H9 (cell line): ENCODE data around the gene FAM193B. TPM values are rescaled to one million over a fixed set of nuclear protein-coding genes. Genes with fewer than 3 reads are reported as not detected.

Experiments used
- DNase-seq: peaks from one replicate; pipeline ENCODE4 v3.0.0-alpha.2; 2017
- H2AFZ ChIP-seq: one replicate; pipeline ENCODE4 v1.6.1; 2013; ENCODE audit warnings: mild to moderate bottlenecking, low read length, control low read depth, moderate library complexity
- H2AK5ac ChIP-seq: 2 replicates; pipeline ENCODE4 v1.6.1; 2013; ENCODE audit warnings: low read length, control low read depth, mixed read lengths; ENCODE audit not compliant: insufficient read length
- H2BK120ac ChIP-seq: one replicate; pipeline ENCODE4 v1.6.1; 2013; ENCODE audit warnings: low read depth, mild to moderate bottlenecking, low read length, control low read depth, inconsistent platforms; ENCODE audit not compliant: poor library complexity, severe bottlenecking
- H2BK12ac ChIP-seq: 2 replicates; pipeline ENCODE4 v1.6.1; 2013; ENCODE audit warnings: low read length, control low read depth, mixed read lengths, low read depth; ENCODE audit not compliant: insufficient read length
- H2BK15ac ChIP-seq: 2 replicates; pipeline ENCODE4 v1.6.1; 2013; ENCODE audit warnings: low read depth, low read length, control low read depth
- H2BK20ac ChIP-seq: one replicate; pipeline ENCODE4 v1.6.1; 2013; ENCODE audit warnings: low read depth, mild to moderate bottlenecking, low read length, control low read depth, inconsistent platforms; ENCODE audit not compliant: poor library complexity, severe bottlenecking
- H2BK5ac ChIP-seq: 2 replicates; pipeline ENCODE4 v1.6.1; 2013; ENCODE audit warnings: low read length, control low read depth, mixed read lengths; ENCODE audit not compliant: insufficient read length
- H3K14ac ChIP-seq: 2 replicates; pipeline ENCODE4 v1.6.1; 2013; ENCODE audit warnings: low read length, control low read depth; ENCODE audit not compliant: insufficient read depth
- H3K18ac ChIP-seq: 2 replicates; pipeline ENCODE4 v1.6.1; 2013; ENCODE audit warnings: low read depth, mild to moderate bottlenecking, mixed read lengths, low read length, control low read depth; ENCODE audit not compliant: insufficient read length
- H3K23ac ChIP-seq: 2 replicates; pipeline ENCODE4 v1.6.1; 2013; ENCODE audit warnings: low read length, control low read depth, mixed read lengths, low read depth; ENCODE audit not compliant: insufficient read length
- H3K23me2 ChIP-seq: 2 replicates; pipeline ENCODE4 v1.6.1; 2013; ENCODE audit warnings: low read depth, mild to moderate bottlenecking, mixed read lengths, low read length, control low read depth; ENCODE audit not compliant: insufficient read length, poor library complexity, severe bottlenecking
- H3K27ac ChIP-seq: 2 replicates; pipeline ENCODE4 v1.5.1; 2013; ENCODE audit warnings: low read length, control low read depth, mixed read lengths, low read depth; ENCODE audit not compliant: insufficient read length
- H3K27me3 ChIP-seq: 2 replicates; pipeline ENCODE4 v1.6.1; 2013; ENCODE audit warnings: low read length, control low read depth, inconsistent platforms; ENCODE audit not compliant: insufficient read depth
- H3K4ac ChIP-seq: 2 replicates; pipeline ENCODE4 v1.6.1; 2013; ENCODE audit warnings: low read depth, mild to moderate bottlenecking, control low read depth, inconsistent platforms, low read length, moderate library complexity
- H3K4me1 ChIP-seq: 2 replicates; pipeline ENCODE4 v1.6.1; 2013; ENCODE audit warnings: low read length, control low read depth, inconsistent platforms; ENCODE audit not compliant: insufficient read depth
- H3K4me2 ChIP-seq: 2 replicates; pipeline ENCODE4 v1.6.1; 2013; ENCODE audit warnings: low read length, control low read depth, mixed read lengths; ENCODE audit not compliant: insufficient read length, insufficient read depth
- H3K56ac ChIP-seq: 2 replicates; pipeline ENCODE4 v1.6.1; 2013; ENCODE audit warnings: low read depth, mild to moderate bottlenecking, mixed read lengths, low read length, control low read depth; ENCODE audit not compliant: insufficient read length
- H3K79me1 ChIP-seq: 2 replicates; pipeline ENCODE4 v1.6.1; 2013; ENCODE audit warnings: low read depth, mild to moderate bottlenecking, moderate library complexity, low read length, control low read depth, inconsistent platforms; ENCODE audit not compliant: insufficient read depth, poor library complexity, severe bottlenecking
- H3K79me2 ChIP-seq: 2 replicates; pipeline ENCODE4 v1.6.1; 2013; ENCODE audit warnings: low read length, control low read depth, inconsistent platforms; ENCODE audit not compliant: insufficient read depth
- H3K9ac ChIP-seq: 2 replicates; pipeline ENCODE4 v1.6.1; 2013; ENCODE audit warnings: low read length, control low read depth, mixed read lengths; ENCODE audit not compliant: insufficient read length; ENCODE audit errors: extremely low read depth
- H3K9me3 ChIP-seq: one replicate; pipeline ENCODE4 v1.6.1; 2013; ENCODE audit warnings: low read depth, low read length, inconsistent platforms; ENCODE audit not compliant: control insufficient read depth
- H3T11ph ChIP-seq: one replicate; pipeline ENCODE4 v1.6.1; 2013; ENCODE audit warnings: mild to moderate bottlenecking, low read length, control low read depth, inconsistent platforms
- H4K20me1 ChIP-seq: one replicate; pipeline ENCODE4 v1.6.1; 2013; ENCODE audit not compliant: control insufficient read depth, insufficient read length, insufficient read depth
- H4K5ac ChIP-seq: 2 replicates; pipeline ENCODE4 v1.6.1; 2013; ENCODE audit warnings: low read depth, mild to moderate bottlenecking, mixed read lengths, low read length, control low read depth; ENCODE audit not compliant: insufficient read length
- H4K8ac ChIP-seq: replicated peaks from 2 replicates; pipeline ENCODE4 v1.6.1; 2013; ENCODE audit warnings: low read length, control low read depth, mixed read lengths, low read depth; ENCODE audit not compliant: insufficient read length
- H4K91ac ChIP-seq: 2 replicates; pipeline ENCODE4 v1.6.1; 2013; ENCODE audit warnings: low read depth, mild to moderate bottlenecking, moderate library complexity, mixed read lengths, low read length, control low read depth; ENCODE audit not compliant: insufficient read length
- H3K27ac Mint-ChIP-seq, 3 experiments: 2 replicates in 2 of 3; 3 replicates in 1 of 3; pipeline ENCODE4 v1.8.0; 2020 to 2021; ENCODE audit warnings: mixed read lengths in 3 of 3, mild to moderate bottlenecking in 1 of 3, moderate library complexity in 1 of 3
- H3K27me3 Mint-ChIP-seq: 2 replicates; pipeline ENCODE4 v1.8.0; 2021; ENCODE audit warnings: low read depth, mild to moderate bottlenecking, moderate library complexity, mixed read lengths
- H3K36me3 Mint-ChIP-seq, 3 experiments: 2 replicates in 2 of 3; 3 replicates in 1 of 3; pipeline ENCODE4 v1.8.0; 2020 to 2021; ENCODE audit warnings: low read depth in 3 of 3, mixed read lengths in 3 of 3; ENCODE audit not compliant: insufficient read depth in 1 of 3
- H3K4me1 Mint-ChIP-seq, 2 experiments: 2 replicates each; pipeline ENCODE4 v1.8.0; 2020; ENCODE audit warnings: mixed read lengths in 2 of 2
- H3K4me3 Mint-ChIP-seq, 2 experiments: 2 replicates in 1 of 2; 3 replicates in 1 of 2; pipeline ENCODE4 v1.8.0; 2020 to 2021; ENCODE audit warnings: mild to moderate bottlenecking in 2 of 2, mixed read lengths in 2 of 2, moderate library complexity in 1 of 2
- H3K9me3 Mint-ChIP-seq, 2 experiments: 2 replicates in 1 of 2; 3 replicates in 1 of 2; pipeline ENCODE4 v1.8.0; 2020; ENCODE audit warnings: mild to moderate bottlenecking in 2 of 2, mixed read lengths in 2 of 2, moderate library complexity in 1 of 2
- CTCF ChIP-seq: fragments of 200-600 bp; sonication (generic); conservative IDR thresholded peaks from 3 replicates; pipeline ENCODE4 v1.8.0; 2021; ENCODE audit warnings: antibody characterized with exemption, mild to moderate bottlenecking
- WGBS: extraction: QIAGEN DNeasy Blood & Tissue Kit; methylation state at CpG from one replicate; pipeline ENCODE4 v1.1.7; 2013; ENCODE audit warnings: missing lambda C conversion rate, low lambda C conversion rate, mixed read lengths; ENCODE audit not compliant: insufficient read length; ENCODE audit errors: extremely low coverage; 5-methylcytosine and 5-hydroxymethylcytosine counted together
- total RNA-seq: library from RNA; stranded (reverse); gene quantifications from 2 replicates; pipeline ENCODE4 v1.2.1, GENCODE V29; 2021

Gene FAM193B
- total RNA-seq, 1 experiment from 2014 or later = 71.5 TPM

GRCh38 chr5:177475563-177476427, 78.6 kb downstream of the FAM193B start:
- TF ChIP-seq CTCF = no peak
- peaks cover 34 to 51% of the 10 kb centered on the region in 2 experiments for H3K4me1 Mint-ChIP-seq

More at GRCh38 chr5:177475563-177476427, 78.6 kb downstream of the FAM193B start:
- H3K27me3 Mint-ChIP-seq = no peaks in the 10 kb centered on the region; the same call in 1 of the 2 replicates
- Histone ChIP-seq H4K5ac (no peak overlapping the region), H3K9me3 (no peaks in the 10 kb centered on the region), H3K79me2 (peaks cover 17% of the 10 kb centered on the region; the same call in 1 of the 2 replicates), H3K27ac (no peak overlapping the region), H3K27me3 (no peaks in the 10 kb centered on the region), H3K4me2 (no peak overlapping the region), H2BK12ac (no peak overlapping the region), H3K14ac (no peak overlapping the region), H2AK5ac (no peak overlapping the region), H3T11ph (no peak overlapping the region), H3K9ac (no peak overlapping the region), H2AFZ (no peak overlapping the region), H4K8ac (no peak overlapping the region), H3K79me1 (no peaks in the 10 kb centered on the region), H3K23ac (no peak overlapping the region), H3K18ac (no peak overlapping the region), H2BK5ac (no peak overlapping the region), H4K91ac (no peak overlapping the region), H4K20me1 (no peaks in the 10 kb centered on the region), H3K4ac (no peak overlapping the region), H2BK120ac (no peak overlapping the region), H3K4me1 (peaks cover 17% of the 10 kb centered on the region; the same call in 1 of the 2 replicates), H2BK20ac (no peak overlapping the region), H2BK15ac (no peak overlapping the region), H3K56ac (no peak overlapping the region), H3K23me2 (peaks cover 4% of the 10 kb centered on the region)
- no peaks in the 10 kb centered on the region for H3K9me3 Mint-ChIP-seq
- H3K36me3 Mint-ChIP-seq = peaks cover 14 to 28% (median 27%) of the 10 kb centered on the region in 3 experiments
- peak overlapping the region in 1 of 2 experiments; percentile 4; a peak in 1 of 5 replicates for H3K4me3 Mint-ChIP-seq
- no CpG with 5 or more reads among the region's 11 CpGs for WGBS
- DNase-seq = no peak
- H3K27ac Mint-ChIP-seq = peak overlapping the region in 2 of 3 experiments; percentile 2 to 22; a peak in 3 of 7 replicates
